Limb (tissue), 2 donors: ENCODE measurements around the gene KLHL41.
"Not testable (repeated sequence)": the region's sequence is repeated elsewhere in the genome, so short reads cannot be mapped to it uniquely, and the experiment has no call there.

ENCODE experiments used
- DNase-seq, 2 donors: peaks; one replicate each; pipeline ENCODE4 v3.0.0-alpha.2; 2016; ENCODE audit errors: extremely low spot score in 2 of 2

KLHL41 gene

DNA sequence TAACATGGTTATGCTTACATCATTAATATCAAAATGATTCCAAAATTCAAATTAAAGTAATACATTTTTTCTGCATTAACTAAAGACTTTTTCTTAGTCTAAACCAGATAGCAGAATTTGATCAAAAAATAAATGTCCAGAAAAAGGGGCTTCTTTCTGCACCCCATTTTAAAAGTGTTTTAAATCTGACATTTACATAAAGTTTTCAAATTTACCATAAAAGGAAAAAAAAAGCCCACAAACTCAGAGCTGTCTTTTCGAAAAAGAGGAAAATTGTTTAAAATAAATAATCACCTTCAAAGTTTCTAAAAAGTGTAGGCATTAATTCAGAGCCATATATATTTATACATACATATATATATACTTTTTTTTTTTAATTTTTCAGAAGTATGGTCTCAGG, 62.7 kb downstream of the KLHL41 start:
- no peak for DNase-seq

DNA sequence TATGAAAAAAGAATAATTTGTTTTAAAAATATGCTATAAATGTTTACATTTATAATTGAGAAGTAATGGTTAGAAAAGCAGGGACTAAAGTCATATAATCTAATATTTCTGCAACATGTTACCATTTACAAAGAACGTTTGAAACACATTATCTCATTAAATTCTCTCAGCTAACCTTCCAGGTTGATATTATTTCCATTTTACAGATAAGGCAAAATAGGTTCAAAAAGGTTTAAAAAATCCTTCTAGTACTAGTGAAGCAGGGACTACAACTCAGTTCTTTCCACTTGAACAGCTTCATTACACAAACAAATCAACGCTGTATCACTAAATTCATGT, 63.3 kb downstream of the KLHL41 start:
- DNase-seq, result no peak

DNA sequence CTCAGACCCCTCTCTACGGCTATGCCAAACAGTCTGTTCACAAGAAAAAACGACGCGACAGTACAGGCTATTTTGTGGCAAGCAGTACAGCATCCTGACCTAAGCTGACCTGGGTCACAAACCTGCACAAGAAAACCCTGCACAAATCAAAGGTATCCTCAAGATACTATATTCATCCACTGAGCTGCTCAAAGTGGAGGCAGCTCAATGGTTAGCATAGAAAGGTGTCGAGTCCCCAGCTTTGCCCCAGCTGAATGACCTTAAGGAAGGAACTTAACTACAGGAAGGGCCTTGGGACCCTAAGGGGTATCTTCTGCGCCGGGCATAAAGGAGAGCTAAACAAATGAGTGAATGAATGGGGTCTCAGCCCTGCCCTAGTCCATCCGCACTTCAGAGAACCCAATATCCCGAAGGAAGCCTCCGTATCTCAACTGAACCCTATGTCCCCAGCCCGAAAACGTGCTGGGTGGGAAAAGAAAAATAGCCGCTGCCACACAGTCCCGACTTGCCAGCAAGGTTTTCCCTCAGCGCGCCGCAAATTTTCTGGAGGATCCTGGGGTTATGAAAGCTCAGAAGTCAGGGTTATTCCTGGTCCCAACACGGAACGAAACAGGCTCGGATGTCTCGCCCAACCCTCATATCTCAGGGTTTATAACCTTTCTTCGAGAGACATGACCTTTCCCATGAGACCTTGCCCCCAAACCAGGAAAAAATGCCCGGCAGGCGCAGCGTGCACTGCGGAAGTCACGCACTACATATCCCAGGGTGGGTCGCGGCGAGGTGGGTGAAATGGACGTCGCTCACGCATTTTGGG, 63.9 kb downstream of the KLHL41 start, which contains the start of gene FASTKD1:
TSS of gene FASTKD1 (minus strand) at position 706 of the 814 bp plus-strand sequence. CDS start 1,836 bp downstream, outside the sequence.
- DNase-seq, result peak; percentile 89 to 90

DNA sequence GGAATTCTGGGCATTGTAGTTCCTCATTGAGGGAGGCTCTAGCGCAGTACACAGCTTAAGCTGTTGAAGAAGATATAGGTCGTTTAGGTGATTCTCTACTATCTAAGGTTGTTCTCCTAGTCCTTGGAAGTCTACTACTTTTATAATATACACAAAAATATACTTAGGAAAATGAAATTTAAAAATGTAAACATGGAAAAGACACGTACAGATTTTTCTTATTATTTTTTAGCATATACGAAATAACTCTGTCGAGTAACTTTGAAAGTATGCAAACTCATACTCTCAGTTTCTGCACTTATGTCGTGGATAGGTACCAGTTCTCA, 64.4 kb downstream of the KLHL41 start:
- DNase-seq, result no peak

DNA sequence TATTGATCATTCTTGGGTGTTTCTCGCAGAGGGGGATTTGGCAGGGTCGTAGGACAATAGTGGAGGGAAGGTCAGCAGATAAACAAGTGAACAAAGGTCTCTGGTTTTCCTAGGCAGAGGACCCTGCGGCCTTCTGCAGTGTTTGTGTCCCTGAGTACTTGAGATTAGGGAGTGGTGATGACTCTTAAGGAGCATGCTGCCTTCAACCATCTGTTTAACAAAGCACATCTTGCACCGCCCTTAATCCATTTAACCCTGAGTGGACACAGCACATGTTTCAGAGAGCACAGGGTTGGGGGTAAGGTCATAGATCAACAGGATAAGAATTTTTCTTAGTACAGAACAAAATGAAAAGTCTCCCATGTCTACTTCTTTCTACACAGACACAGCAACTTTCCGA, 65.0 kb downstream of the KLHL41 start:
- DNase-seq, result not testable (repeated sequence)

DNA sequence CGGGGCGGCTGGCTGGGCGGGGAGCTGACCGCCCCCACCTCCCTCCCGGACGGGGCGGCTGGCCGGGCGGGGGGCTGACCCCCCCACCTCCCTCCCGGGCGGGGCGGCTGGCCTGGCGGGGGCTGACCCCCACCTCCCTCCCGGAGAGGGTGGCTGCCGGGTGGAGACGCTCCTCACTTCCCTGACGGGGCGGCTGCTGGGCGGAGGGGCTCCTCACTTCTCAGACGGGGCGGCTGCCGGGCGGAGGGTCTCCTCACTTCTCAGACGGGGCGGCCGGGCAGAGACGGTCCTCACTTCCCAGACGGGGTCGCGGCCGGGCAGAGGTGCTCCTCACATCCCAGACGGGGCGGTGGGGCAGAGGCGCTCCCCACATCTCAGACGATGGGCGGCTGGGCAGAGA, 65.8 kb downstream of the KLHL41 start:
- not testable (repeated sequence) for DNase-seq
